ENCODE results near the gene SHROOM4.

GRCh38 chrX:50776248-50776647 lies 37.7 kb downstream of the SHROOM4 start:
- TF ChIP-seq CTCF (IDR thresholded peaks at IDR 0.05; ENCODE audit: borderline replicate concordance, extremely low read depth, low read length, poor library complexity, severe bottlenecking) = no peak
- no peak for TF ChIP-seq EZH2 (IDR thresholded peaks at IDR 0.05; ENCODE audit: borderline replicate concordance, low read depth, low read length, severe bottlenecking)

Data from DND-41 (cell line).